GM20000 (cell line): ENCODE results near the gene CHN2.
"Not testable (repeated sequence)": the region's sequence is repeated elsewhere in the genome, so short reads cannot be mapped to it uniquely, and the experiment has no call there.

Source experiments
- DNase-seq: peaks from one replicate; pipeline ENCODE4 v3.0.0; 2012; ENCODE audit warnings: low spot score
- CTCF ChIP-seq: IDR thresholded peaks from 2 replicates; pipeline ENCODE4 v1.5.1; 2012; ENCODE audit warnings: mild to moderate bottlenecking, control low read depth; ENCODE audit errors: extremely low read depth, missing control alignments

The CHN2 gene

GRCh38 chr7:29510028-29510427, 315.5 kb downstream of the CHN2 start:
- TF ChIP-seq CTCF, result no peak
- no peak for DNase-seq

- DNase-seq, result no peak
- TF ChIP-seq CTCF, result no peak
These were observed 316.8 kb downstream of the CHN2 start for GRCh38 chr7:29511337-29511736.

GRCh38 chr7:29511851-29512250, 317.3 kb downstream of the CHN2 start:
- TF ChIP-seq CTCF, result no peak
- DNase-seq, result no peak

- TF ChIP-seq CTCF, result no peak
- no peak for DNase-seq
These were observed 321.9 kb downstream of the CHN2 start for GRCh38 chr7:29516491-29516890.

- no peak for TF ChIP-seq CTCF
These were observed 324.0 kb downstream of the CHN2 start for GRCh38 chr7:29518616-29519015.

GRCh38 chr7:29523728-29524127, 329.2 kb downstream of the CHN2 start:
- DNase-seq, result no peak
- TF ChIP-seq CTCF, result no peak

More at GRCh38 chr7:29518616-29519015, 324.0 kb downstream of the CHN2 start:
- DNase-seq, result no peak

GRCh38 chr7:29527505-29528108, 333.0 kb downstream of the CHN2 start:
- DNase-seq, result no peak
- no peak for TF ChIP-seq CTCF

- not testable (repeated sequence) for DNase-seq
These were observed 334.0 kb downstream of the CHN2 start for GRCh38 chr7:29528526-29528925.
